Fibroblast of pulmonary artery (primary cell): ENCODE data around the gene METRN.

ENCODE experiments used
- DNase-seq: peaks from one replicate; pipeline ENCODE4 v3.0.0-alpha.2; 2010; ENCODE audit warnings: low read depth
- H3K4me3 ChIP-seq: replicated peaks from 2 replicates; pipeline ENCODE4 v1.5.1; 2011; ENCODE audit warnings: low read depth, mild to moderate bottlenecking, control low read depth, low read length, moderate library complexity
- CTCF ChIP-seq: IDR thresholded peaks from 2 replicates; pipeline ENCODE4 v1.5.1; 2011; ENCODE audit warnings: mild to moderate bottlenecking, control low read depth, low read length, inconsistent platforms; ENCODE audit errors: missing control alignments

The METRN gene

DNA sequence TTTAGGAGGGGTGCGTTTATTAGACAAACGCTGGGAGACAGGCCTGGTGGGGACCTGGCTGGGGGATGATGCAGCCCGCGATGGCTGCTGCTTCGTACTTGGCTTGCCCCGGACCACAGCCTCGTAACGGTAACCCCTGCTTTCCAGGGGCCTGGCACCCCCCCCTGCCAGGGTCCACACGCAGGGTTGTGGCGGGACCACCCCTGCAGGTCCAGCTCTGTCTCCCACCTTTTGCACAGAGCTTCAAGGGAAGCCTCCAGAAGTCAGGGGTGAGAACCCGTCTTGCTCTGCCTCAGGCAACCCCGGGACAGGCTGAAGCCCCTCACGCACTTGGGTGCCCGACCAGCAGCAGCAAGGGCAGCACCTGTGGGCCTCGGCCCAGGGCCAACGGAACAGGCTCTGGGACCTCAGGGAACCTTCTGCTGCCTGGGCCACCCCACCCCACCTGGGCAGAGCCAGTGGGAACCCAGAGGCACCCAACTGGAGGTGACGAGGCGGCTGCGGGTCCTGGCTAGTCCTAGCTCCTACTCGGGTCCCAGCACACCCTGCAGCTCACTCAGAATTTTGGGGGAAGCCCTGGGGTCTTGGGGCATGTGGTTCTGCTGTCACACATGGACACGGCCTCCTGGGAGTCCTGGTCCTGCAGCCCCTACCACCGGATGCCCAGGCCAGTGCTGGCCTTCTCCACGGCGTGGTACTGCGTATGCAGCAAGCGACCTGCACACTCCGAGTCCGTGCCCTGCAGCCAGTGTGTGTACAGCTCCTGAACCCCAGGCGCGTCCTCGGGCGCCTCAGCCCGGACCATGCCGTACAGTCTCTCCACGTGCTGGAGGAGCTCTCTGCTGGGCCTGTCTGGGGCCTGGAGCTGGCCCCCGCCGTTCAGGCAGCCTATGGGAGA is 15.1 kb downstream of the METRN start:
- no peak for TF ChIP-seq CTCF
- no peak for DNase-seq
- H3K4me3 ChIP-seq: no peak overlapping the region

GRCh38 chr16:730666-731509 is 16.0 kb downstream of the METRN start:
- H3K4me3 ChIP-seq: no peak overlapping the region
- DNase-seq: no peak
- no peak for TF ChIP-seq CTCF

GRCh38 chr16:732332-732731 is 17.4 kb downstream of the METRN start:
- H3K4me3 ChIP-seq: no peak overlapping the region
- no peak for DNase-seq
- TF ChIP-seq CTCF: no peak

- H3K4me3 ChIP-seq: no peak overlapping the region
- no peak for DNase-seq
- no peak for TF ChIP-seq CTCF
Observed at GRCh38 chr16:732936-733335, 18.0 kb downstream of the METRN start.

- no peak for DNase-seq
Observed at GRCh38 chr16:733382-734207, 18.7 kb downstream of the METRN start.

More at GRCh38 chr16:733382-734207, 18.7 kb downstream of the METRN start:
- no peak overlapping the region for H3K4me3 ChIP-seq
- peak; percentile 12 for TF ChIP-seq CTCF
